ENCODE results near the gene DRG2.

GRCh38 chr17:18110636-18111145 is 22.9 kb downstream of the DRG2 start:
- TF ChIP-seq CTCF (IDR thresholded peaks at IDR 0.05; ENCODE audit: borderline replicate concordance, extremely low read depth, low read length, poor library complexity, severe bottlenecking) (no peak), EZH2 (IDR thresholded peaks at IDR 0.05; ENCODE audit: borderline replicate concordance, low read depth, low read length, severe bottlenecking) (no peak)
